DND-41 (cell line): ENCODE results near the gene RASGEF1B.

ENCODE experiments used
- ATAC-seq: fragments of 200-7000 bp; cut with Tn5 transposase; 3 replicates; pipeline ENCODE4 v1.9.1; 2021; ENCODE audit warnings: low read depth; ENCODE audit not compliant: insufficient read depth
- DNase-seq: peaks from one replicate; pipeline ENCODE4 v3.0.0-alpha.2; 2020
- H2AFZ ChIP-seq: 2 replicates; pipeline ENCODE4 v1.6.0; 2012; ENCODE audit warnings: low read depth, low read length
- H3K27ac ChIP-seq: 2 replicates; pipeline ENCODE4 v1.5.1; 2012; ENCODE audit warnings: low read length, inconsistent platforms
- H3K27me3 ChIP-seq: fragments of 200-600 bp; sonication (generic); 2 replicates; pipeline ENCODE4 v1.6.0; 2012; ENCODE audit warnings: low read length, mild to moderate bottlenecking, inconsistent platforms; ENCODE audit not compliant: insufficient read depth, poor library complexity
- H3K36me3 ChIP-seq: 2 replicates; pipeline ENCODE4 v1.5.1; 2012; ENCODE audit warnings: low read length, inconsistent platforms; ENCODE audit not compliant: insufficient read depth
- H3K4me1 ChIP-seq: 2 replicates; pipeline ENCODE4 v1.5.1; 2012; ENCODE audit warnings: mild to moderate bottlenecking, low read length; ENCODE audit not compliant: insufficient read depth
- H3K4me2 ChIP-seq: 2 replicates; pipeline ENCODE4 v1.6.0; 2012; ENCODE audit warnings: mild to moderate bottlenecking, moderate library complexity, low read length, inconsistent platforms; ENCODE audit not compliant: insufficient read depth
- H3K4me3 ChIP-seq, 2 experiments: fragments of 200-600 bp in 1 of 2; shearing (Covaris generic) in 1 of 2; 2 replicates each; pipeline ENCODE4 v1.5.1; 2012 to 2016; ENCODE audit warnings: inconsistent platforms in 2 of 2, low read length in 2 of 2, mild to moderate bottlenecking in 2 of 2, low read depth in 1 of 2, moderate library complexity in 1 of 2
- H3K79me2 ChIP-seq: 2 replicates; pipeline ENCODE4 v1.6.0; 2012; ENCODE audit warnings: low read length, inconsistent platforms; ENCODE audit not compliant: insufficient read depth
- H3K9ac ChIP-seq: 2 replicates; pipeline ENCODE4 v1.6.0; 2012; ENCODE audit warnings: low read depth, mild to moderate bottlenecking, inconsistent platforms, low read length, moderate library complexity
- H3K9me3 ChIP-seq: 2 replicates; pipeline ENCODE4 v1.5.1; 2012; ENCODE audit warnings: low read length, moderate library complexity, mild to moderate bottlenecking, inconsistent platforms; ENCODE audit not compliant: insufficient read depth, severe bottlenecking
- H4K20me1 ChIP-seq: 2 replicates; pipeline ENCODE4 v1.6.0; 2012; ENCODE audit warnings: low read length; ENCODE audit not compliant: insufficient read depth
- EZH2 ChIP-seq: IDR thresholded peaks from 3 replicates; pipeline ENCODE4 v1.6.1; 2012; ENCODE audit warnings: borderline replicate concordance, low read depth, mild to moderate bottlenecking, moderate library complexity, low read length, inconsistent platforms; ENCODE audit not compliant: severe bottlenecking
- TF ChIP-seq, protein P1 (sequence below): IDR thresholded peaks from 2 replicates; pipeline ENCODE4 v1.5.1; 2012; ENCODE audit warnings: borderline replicate concordance, low read length, moderate library complexity, mild to moderate bottlenecking; ENCODE audit not compliant: poor library complexity, severe bottlenecking; ENCODE audit errors: extremely low read depth

RASGEF1B gene

DNA sequence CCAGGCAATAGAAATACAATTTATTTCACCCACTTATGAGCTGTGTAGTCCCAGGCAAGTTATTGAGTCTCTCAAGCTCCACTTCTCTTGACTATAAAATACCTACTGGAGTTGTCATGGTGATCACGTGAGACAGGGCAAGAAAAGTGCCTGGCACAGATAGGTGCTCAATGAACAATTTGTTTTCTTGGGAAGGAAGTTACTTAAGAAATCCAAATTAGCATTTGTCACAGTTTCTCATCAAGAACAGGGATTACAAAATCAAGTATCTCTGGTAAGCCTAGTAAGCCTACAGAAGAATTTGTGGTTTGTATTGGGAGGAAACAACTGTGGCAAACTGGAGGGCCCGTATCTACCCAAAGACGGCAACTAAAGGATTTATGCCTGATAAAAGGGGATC lies 37.5 kb upstream of the RASGEF1B start:
- Histone ChIP-seq H3K4me1 (peaks cover 44% of the 10 kb centered on the region), H4K20me1 (no peaks in the 10 kb centered on the region), H2AFZ (no peak overlapping the region), H3K79me2 (no peaks in the 10 kb centered on the region), H3K4me2 (no peak overlapping the region), H3K36me3 (no peaks in the 10 kb centered on the region), H3K27me3 (no peaks in the 10 kb centered on the region), H3K4me3 (no peak overlapping the region), H3K9ac (no peak overlapping the region), H3K27ac (no peak overlapping the region), H3K9me3 (no peaks in the 10 kb centered on the region)
- DNase-seq (peak; percentile 22), ATAC-seq (peak; percentile 41; the same call in 2 of the 3 replicates)
- TF ChIP-seq EZH2: no peak
- TF ChIP-seq, protein P1, sequence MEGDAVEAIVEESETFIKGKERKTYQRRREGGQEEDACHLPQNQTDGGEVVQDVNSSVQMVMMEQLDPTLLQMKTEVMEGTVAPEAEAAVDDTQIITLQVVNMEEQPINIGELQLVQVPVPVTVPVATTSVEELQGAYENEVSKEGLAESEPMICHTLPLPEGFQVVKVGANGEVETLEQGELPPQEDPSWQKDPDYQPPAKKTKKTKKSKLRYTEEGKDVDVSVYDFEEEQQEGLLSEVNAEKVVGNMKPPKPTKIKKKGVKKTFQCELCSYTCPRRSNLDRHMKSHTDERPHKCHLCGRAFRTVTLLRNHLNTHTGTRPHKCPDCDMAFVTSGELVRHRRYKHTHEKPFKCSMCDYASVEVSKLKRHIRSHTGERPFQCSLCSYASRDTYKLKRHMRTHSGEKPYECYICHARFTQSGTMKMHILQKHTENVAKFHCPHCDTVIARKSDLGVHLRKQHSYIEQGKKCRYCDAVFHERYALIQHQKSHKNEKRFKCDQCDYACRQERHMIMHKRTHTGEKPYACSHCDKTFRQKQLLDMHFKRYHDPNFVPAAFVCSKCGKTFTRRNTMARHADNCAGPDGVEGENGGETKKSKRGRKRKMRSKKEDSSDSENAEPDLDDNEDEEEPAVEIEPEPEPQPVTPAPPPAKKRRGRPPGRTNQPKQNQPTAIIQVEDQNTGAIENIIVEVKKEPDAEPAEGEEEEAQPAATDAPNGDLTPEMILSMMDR: no peak

DNA sequence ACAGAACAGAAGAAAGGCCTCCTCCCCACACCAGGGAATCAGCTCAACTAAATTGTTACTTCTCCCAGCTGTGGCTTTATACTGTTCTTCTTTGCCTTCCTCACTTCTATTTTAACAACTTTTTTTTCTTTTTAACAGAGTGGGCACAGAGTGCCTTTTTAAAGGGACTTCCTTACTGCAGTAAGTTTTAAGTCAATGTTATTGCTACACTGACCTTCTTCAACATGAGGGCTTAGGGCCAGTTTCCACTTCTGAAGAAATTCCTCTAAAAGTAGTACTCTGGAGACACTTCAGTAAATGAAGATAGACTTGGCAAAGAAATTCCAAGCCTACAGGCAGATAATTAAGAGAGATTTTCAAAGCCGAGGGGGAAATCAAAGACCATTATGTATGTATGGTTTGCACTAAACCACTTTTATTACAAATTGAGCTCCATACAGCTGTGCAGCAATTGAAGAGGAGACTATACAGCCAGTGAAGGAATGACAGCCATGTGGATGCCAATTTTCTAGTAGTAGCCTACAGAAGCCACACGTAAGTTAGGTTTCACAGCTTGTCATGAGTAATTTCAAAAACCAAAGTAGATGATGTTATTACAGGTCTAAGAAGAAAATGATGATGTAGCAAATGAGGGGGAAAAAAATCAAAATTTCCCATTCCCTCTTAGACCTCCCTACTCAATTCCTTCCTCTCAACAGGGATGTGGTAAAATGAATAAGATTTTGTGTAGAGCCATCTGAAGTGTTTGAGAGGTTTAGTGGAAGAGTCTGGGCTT lies 36.9 kb upstream of the RASGEF1B start:
- Histone ChIP-seq H3K27me3 (no peaks in the 10 kb centered on the region), H3K4me3 (no peak overlapping the region), H3K9ac (no peak overlapping the region), H3K9me3 (no peaks in the 10 kb centered on the region), H3K4me1 (peaks cover 38% of the 10 kb centered on the region), H3K4me2 (no peak overlapping the region), H4K20me1 (no peaks in the 10 kb centered on the region), H3K79me2 (no peaks in the 10 kb centered on the region), H2AFZ (no peak overlapping the region), H3K27ac (no peak overlapping the region), H3K36me3 (no peaks in the 10 kb centered on the region)
- TF ChIP-seq, protein P1: no peak
- TF ChIP-seq EZH2: no peak
- ATAC-seq: no peak
- DNase-seq: no peak

DNA sequence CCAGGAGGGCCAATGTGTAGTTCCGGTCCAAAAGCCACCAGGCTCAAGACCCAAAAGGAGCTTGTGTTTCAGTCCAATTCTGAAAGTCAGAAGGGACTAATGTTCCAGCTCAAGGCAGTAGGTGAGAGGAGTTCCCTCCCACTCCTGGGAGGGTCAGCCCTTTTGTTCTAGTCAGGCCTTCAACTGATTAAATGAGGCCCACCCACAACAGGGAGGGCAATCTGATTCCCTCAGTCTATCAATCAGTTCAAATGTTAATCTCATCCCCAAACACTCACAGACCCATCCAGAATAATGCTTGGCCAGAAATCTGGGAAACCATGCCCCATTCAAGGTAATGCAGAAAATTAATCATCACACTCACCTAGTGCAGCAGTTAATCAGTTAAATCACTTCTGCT lies 35.8 kb upstream of the RASGEF1B start:
- ATAC-seq (no peak), DNase-seq (no peak)
- TF ChIP-seq, protein P1: no peak
- no peak for TF ChIP-seq EZH2
- no peak overlapping the region for H3K9ac ChIP-seq
- no peaks in the 10 kb centered on the region for H3K9me3 ChIP-seq
- H3K27ac ChIP-seq: no peak overlapping the region
- H3K4me1 ChIP-seq: peaks cover 28% of the 10 kb centered on the region
- H3K27me3 ChIP-seq: no peaks in the 10 kb centered on the region
- no peaks in the 10 kb centered on the region for H4K20me1 ChIP-seq
- H3K4me2 ChIP-seq: no peak overlapping the region
- H3K4me3 ChIP-seq: no peak overlapping the region
- H2AFZ ChIP-seq: no peak overlapping the region
- H3K79me2 ChIP-seq: no peaks in the 10 kb centered on the region
- no peaks in the 10 kb centered on the region for H3K36me3 ChIP-seq

DNA sequence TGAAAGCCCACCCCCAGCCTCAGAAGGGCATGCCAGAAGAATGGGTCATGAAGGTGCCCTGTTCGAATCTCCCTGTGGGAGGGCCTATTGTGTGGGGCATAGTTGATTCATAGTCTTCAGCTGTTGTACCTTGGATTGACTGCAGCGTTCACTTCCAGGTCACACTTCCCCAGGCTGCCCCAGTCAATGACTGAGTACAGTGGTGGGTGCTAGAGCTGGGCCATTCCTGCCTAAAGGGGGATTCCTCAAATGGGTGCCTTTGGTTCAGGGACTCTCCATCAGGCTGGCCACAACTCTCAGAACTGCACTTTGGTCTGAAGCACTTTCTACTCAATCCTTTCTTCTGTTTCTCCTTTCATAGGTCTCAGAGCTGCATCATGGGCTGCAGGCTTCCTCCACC lies 35.0 kb upstream of the RASGEF1B start:
- H3K79me2 ChIP-seq: no peaks in the 10 kb centered on the region
- no peaks in the 10 kb centered on the region for H3K36me3 ChIP-seq
- no peak for TF ChIP-seq EZH2
- TF ChIP-seq, protein P1: no peak
- no peak overlapping the region for H3K9ac ChIP-seq
- peaks cover 20% of the 10 kb centered on the region for H3K4me1 ChIP-seq
- no peaks in the 10 kb centered on the region for H3K9me3 ChIP-seq
- no peak overlapping the region for H3K4me3 ChIP-seq
- no peak overlapping the region for H2AFZ ChIP-seq
- no peaks in the 10 kb centered on the region for H4K20me1 ChIP-seq
- DNase-seq (no peak), ATAC-seq (no peak)
- no peak overlapping the region for H3K4me2 ChIP-seq
- no peak overlapping the region for H3K27ac ChIP-seq
- no peaks in the 10 kb centered on the region for H3K27me3 ChIP-seq
